Fibroblast of skin of right biceps (primary cell): ENCODE measurements around the gene EID2B.

Experiments
- DNase-seq: peaks from one replicate; pipeline ENCODE4 v3.0.0-alpha.2; 2013

Gene EID2B

DNA sequence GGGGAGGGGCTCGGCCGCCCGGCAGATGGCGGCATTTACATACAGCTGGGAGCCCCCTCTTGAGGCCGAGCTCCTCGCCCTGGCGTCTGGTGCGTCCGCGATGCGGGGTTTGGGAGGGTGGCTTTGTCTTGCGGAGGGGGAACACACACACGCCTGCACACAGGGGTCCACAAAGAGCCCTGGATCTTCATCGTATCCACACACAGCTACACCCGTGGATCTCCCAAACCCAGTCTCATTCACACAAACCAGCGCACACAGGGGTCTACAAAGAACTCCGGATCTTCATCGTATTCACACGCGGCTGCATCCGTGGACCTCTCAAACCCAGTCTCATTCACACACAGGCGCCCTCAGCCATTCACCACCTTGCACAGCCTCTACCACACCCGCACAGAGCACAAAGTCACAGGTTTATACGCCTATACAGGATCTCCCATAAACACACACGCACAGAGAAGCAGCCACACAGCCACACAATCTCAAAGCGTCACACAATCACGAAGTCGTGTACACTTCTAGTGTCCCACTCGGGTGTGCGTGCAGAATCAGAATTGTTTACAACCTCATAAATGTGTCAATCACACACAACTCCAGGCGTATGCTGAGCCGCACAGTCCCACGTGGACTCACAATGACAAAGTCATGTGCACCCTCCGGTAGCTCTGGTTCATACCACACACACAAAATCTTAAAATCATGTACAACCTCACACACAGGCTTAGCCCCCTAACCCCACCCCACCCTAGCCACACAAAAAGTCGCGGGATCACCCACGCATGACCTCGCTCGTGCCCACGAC lies 34.5 kb downstream of the EID2B start:
- DNase-seq = peak; percentile 18

DNA sequence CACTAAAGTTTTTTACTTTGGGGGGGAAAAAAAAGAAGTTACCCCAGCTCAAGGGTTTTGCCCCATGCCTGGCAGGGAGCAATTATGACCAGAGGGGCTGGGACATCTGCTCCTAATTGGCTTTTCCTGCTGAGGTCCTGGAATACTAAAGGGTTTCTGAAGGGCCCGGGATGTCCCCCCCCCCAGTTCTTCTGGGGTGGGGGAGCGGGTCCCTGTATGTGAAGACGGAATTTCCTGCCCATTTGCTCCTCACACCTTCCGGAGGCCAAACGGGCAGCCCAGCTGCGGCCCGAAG lies 35.0 kb downstream of the EID2B start:
- no peak for DNase-seq

DNA sequence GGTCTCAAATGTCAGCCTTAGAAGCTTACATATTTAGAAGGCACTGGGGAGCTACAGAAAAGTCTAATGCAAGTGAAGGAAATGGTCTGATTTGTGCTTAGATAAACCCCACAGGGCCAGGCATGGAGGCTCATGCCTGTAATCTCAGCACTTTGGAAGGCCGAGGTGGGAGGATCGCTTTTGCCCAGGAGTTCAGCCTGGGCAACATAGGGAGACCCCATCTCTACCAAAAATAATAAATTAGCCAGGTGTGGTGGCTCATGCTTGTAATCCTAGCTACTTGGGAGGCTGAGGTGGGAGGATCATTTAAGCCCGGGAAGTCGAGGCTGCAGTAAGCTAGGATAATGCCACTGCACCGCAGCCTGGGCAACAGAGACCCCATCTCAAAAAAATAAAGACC lies 36.6 kb downstream of the EID2B start:
- no peak for DNase-seq

DNA sequence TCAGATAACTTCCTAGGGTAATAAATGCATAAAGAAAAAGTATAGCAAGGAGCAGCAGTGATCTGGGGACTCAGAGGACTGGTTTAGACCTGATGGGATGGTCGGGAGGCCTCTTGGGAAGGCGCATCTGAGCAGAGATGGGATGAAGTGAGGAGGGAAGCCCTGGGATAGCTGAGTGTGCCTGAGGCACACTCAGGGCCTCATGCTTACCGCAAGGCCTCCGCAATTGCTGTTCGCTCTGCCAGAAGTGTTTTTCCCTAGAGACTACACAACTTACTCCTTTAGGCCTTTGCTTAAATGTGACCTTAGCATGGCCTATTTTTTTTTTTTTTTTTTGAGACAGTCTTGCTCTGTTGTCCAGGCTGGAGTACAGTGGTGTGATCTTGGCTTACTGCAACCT lies 38.0 kb downstream of the EID2B start:
- DNase-seq = no peak

DNA sequence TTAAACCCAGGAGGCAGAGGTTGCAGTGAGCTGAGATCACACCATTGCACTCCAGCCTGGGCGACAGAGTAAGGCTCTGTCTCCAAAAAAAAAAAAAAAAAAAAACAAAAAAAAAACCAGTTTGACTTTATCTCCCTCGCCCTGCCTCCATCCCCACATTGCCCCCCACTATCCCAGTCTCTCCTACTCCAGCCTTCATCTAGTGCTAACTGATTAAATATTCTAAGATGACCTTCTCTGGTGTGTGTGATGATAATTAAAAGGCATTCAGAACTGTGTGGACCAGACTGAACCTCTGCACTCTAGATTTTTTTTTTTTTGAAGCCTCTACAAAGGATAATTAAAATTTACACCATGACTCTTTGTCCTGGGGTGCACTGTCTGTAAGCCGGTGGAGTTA lies 39.9 kb downstream of the EID2B start:
- DNase-seq = no peak

DNA sequence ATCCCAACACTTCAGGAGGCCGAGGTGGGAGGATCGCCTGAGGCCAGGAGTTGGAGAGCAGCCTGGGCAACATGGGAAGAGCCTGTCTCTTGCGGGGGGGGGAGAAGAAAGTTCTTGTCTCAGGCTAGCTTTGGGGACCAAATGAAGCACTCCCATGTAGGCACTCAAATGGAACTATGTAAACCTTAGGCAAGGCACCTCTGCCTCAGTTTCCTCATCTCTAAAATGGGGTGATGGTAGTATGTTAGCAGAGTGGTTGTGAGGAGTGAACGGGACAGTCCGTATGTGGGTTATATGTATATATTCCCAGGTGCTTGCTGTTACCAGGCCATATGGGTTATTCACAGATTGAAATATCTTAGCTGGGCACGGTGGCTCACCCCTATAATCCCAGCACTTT lies 40.4 kb downstream of the EID2B start:
- no peak for DNase-seq

DNA sequence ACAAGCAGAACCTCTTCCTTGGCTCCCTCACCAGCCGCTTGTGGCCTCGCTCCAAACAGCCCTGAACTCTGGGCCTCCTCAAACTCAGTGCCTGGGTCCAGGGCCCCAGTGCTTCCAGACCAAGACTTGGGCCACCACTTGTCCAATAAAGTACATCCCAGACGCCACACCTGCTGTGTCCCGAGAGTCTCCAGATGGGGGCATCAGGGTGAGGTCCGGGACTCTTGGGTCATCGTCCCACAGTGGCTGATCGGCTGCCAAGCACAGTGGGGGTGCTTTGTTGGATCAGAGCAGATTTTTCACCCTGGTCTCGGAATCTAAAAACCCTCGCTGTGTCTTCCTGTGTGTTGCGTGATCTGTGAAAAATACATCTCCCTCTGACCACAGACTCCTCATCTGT lies 42.9 kb downstream of the EID2B start:
- no peak for DNase-seq

DNA sequence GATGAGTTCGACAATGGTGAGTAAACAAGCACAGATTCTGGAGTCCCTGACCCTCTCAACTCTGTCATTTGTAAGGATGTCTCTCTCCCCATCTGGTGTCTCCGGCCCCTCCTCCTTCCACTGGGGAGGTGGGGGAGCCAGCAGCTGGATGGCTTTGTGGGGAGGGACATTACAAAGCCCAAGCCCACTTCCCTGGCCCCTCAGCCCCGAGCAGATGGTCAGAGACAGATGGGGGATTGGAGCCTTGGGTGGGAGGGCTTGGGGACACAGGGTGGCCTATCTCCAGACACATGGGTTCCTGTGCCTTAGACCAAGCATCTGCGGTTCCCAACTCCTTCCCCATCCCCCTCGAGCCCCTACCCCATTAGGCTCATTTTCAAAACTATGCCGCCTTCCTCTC lies 49.5 kb downstream of the EID2B start:
- DNase-seq = no peak

DNA sequence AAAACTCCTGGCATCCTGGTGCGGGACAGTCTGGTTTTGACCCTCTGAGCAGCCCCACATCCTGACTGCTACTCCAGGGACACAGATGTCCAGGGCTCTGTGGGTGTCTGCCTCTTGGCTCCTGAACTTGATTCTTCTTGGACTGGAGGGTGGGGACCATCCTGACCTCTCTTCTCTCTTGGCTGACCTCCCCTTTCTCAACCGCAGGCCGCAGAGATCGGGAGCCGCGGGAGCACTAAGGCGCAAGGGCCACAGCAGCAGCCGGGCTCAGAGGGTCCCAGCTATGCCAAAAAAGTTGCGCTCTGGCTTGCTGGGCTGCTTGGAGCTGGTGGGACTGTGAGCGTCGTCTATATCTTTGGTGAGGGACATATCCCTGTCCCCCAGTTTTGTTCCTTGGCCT lies 51.0 kb downstream of the EID2B start:
- DNase-seq = no peak

DNA sequence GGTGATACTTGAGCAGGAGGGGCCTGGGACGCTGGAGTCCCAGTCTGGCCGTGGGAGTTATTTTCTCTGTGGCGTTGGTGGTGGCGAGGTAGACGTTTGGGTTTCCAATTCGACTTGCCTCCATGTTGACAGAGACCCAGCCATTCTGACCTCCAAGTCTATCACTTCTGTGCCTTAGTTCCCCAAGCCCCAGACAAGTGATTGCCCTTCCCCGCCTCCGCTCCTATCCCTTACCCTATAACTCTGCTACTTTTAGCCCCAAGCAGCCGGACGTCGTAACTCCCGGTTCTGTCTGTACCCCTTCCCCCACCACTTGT lies 51.5 kb downstream of the EID2B start:
- DNase-seq = no peak
